ENCODE results near the gene CALCOCO2. TPM values are rescaled to one million over a fixed set of nuclear protein-coding genes. Genes with fewer than 3 reads are reported as not detected.

CALCOCO2 gene
- polyA plus RNA-seq, 3 donors: 88.9 to 97.6 (median 91.8) TPM

DNA sequence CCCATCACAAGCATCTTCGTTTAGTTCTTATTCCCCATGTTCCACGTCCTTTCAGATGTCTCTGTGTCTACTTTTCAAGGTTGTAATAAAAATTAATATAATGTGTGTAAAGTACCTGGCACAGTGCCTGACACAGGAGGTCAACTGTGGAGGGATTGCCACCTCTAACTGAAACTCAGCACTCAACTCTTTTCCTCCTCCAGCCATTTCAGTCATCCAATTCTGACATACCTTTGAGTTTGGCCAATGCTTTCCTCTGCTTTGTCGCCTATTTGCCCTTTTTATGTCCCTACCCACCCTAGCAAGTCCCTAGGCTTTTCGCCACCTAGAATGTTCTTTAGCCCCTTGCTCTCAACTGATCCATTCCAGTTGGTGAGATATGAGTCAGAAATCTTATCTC lies 78.9 kb downstream of the CALCOCO2 start:
- no peak for DNase-seq (ENCODE audit: low read depth in 3 of 3, low spot score in 2 of 3)

- DNase-seq (ENCODE audit: low read depth in 3 of 3, low spot score in 2 of 3): no peak
Measured at GRCh38 chr17:48910370-48910769, 79.5 kb downstream of the CALCOCO2 start.

DNA sequence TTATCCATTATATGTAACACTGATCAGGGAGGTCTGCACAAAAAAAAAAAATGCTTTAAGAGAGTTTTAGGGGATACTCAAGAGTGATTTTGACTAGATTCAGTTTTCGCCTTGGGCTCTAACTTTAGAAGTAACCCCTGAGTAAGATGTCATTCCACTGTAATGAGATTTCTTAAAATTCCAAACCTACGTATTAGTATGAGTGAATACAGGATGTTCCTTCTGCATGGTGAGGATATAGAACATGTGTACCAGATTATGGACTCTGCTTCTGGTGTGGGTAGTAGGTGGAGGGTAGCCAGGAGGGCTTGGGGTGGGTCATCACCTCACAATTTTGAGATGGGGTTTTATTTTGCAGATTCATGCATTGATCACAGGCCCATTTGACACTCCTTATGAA lies 81.6 kb downstream of the CALCOCO2 start:
- DNase-seq (ENCODE audit: low read depth in 3 of 3, low spot score in 2 of 3): no peak

Other genes with a start within 250 kb of the CALCOCO2 start
- 100 to 1,000 TPM; 105 to 150 (median 118) TPM for gene HOXB3, start 240.8 kb upstream of the CALCOCO2 start, polyA plus RNA-seq (ENCODE audit: insufficient read length in 3 of 3)
- gene HOXB5, start 237.3 kb upstream of the CALCOCO2 start, polyA plus RNA-seq (ENCODE audit: insufficient read length in 3 of 3): 10 to 100 TPM; 20.4 to 27.5 (median 20.8) TPM
- 10 to 100 TPM; 69.6 to 81.4 (median 72.6) TPM for gene HOXB6, start 226.0 kb upstream of the CALCOCO2 start, polyA plus RNA-seq (ENCODE audit: insufficient read length in 3 of 3)
- 10 to 100 TPM; 44.7 to 50.2 (median 48.7) TPM for gene HOXB7, start 220.0 kb upstream of the CALCOCO2 start, polyA plus RNA-seq (ENCODE audit: insufficient read length in 3 of 3)
- 10 to 100 TPM; 38.8 to 40.6 (median 39.7) TPM for gene HOXB8, start 215.7 kb upstream of the CALCOCO2 start, polyA plus RNA-seq (ENCODE audit: insufficient read length in 3 of 3)
- 10 to 100 TPM; 51.5 to 70.6 (median 68.4) TPM for gene HOXB9, start 204.7 kb upstream of the CALCOCO2 start, polyA plus RNA-seq (ENCODE audit: insufficient read length in 3 of 3)
- not detected for gene PRAC1, start 108.5 kb upstream of the CALCOCO2 start, polyA plus RNA-seq (ENCODE audit: insufficient read length in 3 of 3)
- gene PRAC2, start 107.8 kb upstream of the CALCOCO2 start, polyA plus RNA-seq (ENCODE audit: insufficient read length in 3 of 3): not detected
- not detected for gene HOXB13, start 102.3 kb upstream of the CALCOCO2 start, polyA plus RNA-seq (ENCODE audit: insufficient read length in 3 of 3)
- under 1 TPM; 0.14 to 0.64 (median 0.40) TPM for gene TTLL6, start 13.8 kb upstream of the CALCOCO2 start, polyA plus RNA-seq (ENCODE audit: insufficient read length in 3 of 3)
- 100 to 1,000 TPM; 158 to 162 (median 160) TPM for gene ATP5MC1, start 61.8 kb downstream of the CALCOCO2 start, polyA plus RNA-seq (ENCODE audit: insufficient read length in 3 of 3)
- 10 to 100 TPM; 91.6 to 99.2 (median 97.7) TPM for gene UBE2Z, start 77.4 kb downstream of the CALCOCO2 start, polyA plus RNA-seq (ENCODE audit: insufficient read length in 3 of 3)
- gene SNF8, start 113.8 kb downstream of the CALCOCO2 start, polyA plus RNA-seq (ENCODE audit: insufficient read length in 3 of 3): 100 to 1,000 TPM in 2 of 3 donors, 10 to 100 TPM in 1; 86.2 to 107 (median 101) TPM
- not detected for gene GIP, start 137.6 kb downstream of the CALCOCO2 start, polyA plus RNA-seq (ENCODE audit: insufficient read length in 3 of 3)
- 10 to 100 TPM; 12.9 to 20.4 (median 18.2) TPM for gene IGF2BP1, start 166.3 kb downstream of the CALCOCO2 start, polyA plus RNA-seq (ENCODE audit: insufficient read length in 3 of 3)